ENCODE data around the gene PDSS1. TPM values are rescaled to one million over a fixed set of nuclear protein-coding genes. Genes with fewer than 3 reads are reported as not detected.

The PDSS1 gene
- total RNA-seq, 1 donor = 9.2 TPM

DNA sequence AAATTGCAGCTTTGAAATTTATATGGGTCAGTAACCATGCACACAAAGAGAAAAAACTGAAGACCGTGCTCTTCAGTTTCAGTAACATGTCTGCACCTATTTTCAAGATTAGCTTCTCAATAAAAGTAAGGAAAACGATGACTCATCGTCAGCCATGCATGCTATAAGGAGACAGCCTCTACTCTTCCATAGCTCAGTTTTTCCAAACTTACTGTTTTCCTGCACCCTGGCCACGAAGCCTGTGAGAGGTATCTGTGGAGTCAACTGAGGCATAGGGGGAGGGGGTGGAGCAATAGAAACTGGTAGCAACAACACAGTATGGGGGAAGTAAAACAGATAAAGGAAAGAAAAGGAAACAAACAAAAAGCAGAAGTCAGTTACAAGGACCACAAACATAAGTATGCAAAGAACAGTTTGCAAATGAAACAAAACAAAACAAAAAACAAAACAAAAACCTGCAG is 58.0 kb downstream of the PDSS1 start:
- TF ChIP-seq, protein P1, sequence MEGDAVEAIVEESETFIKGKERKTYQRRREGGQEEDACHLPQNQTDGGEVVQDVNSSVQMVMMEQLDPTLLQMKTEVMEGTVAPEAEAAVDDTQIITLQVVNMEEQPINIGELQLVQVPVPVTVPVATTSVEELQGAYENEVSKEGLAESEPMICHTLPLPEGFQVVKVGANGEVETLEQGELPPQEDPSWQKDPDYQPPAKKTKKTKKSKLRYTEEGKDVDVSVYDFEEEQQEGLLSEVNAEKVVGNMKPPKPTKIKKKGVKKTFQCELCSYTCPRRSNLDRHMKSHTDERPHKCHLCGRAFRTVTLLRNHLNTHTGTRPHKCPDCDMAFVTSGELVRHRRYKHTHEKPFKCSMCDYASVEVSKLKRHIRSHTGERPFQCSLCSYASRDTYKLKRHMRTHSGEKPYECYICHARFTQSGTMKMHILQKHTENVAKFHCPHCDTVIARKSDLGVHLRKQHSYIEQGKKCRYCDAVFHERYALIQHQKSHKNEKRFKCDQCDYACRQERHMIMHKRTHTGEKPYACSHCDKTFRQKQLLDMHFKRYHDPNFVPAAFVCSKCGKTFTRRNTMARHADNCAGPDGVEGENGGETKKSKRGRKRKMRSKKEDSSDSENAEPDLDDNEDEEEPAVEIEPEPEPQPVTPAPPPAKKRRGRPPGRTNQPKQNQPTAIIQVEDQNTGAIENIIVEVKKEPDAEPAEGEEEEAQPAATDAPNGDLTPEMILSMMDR (IDR thresholded peaks at IDR 0.05; ENCODE audit: insufficient read depth, low read length) = no peak
- H3K4me3 ChIP-seq (ENCODE audit: low read depth, low read length) = no peak overlapping the region
- DNase-seq (ENCODE audit: low read depth) = peak; percentile 31

DNA sequence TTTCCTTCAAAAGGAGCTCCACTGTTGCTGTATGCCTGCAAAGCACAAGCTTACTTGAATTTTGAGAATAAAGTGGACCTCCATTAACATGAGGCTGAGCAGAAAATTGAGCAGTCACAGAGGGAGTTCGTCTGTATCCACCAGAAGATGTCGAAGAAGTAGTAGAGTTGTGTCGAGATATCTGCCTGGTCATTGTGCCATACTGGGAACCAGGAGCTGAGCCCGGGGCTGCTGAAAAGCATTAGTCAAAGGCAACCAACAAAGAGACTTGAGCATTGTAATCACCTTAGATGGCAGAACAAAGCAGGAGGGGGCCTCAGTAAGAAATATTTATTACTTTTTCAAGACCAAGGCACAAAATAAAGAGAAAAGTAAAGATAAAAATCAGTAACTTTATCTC is 61.5 kb downstream of the PDSS1 start:
- H3K4me3 ChIP-seq (ENCODE audit: low read depth, low read length) = no peak overlapping the region
- DNase-seq (ENCODE audit: low read depth) = no peak
- TF ChIP-seq, protein P1 (IDR thresholded peaks at IDR 0.05; ENCODE audit: insufficient read depth, low read length) = no peak

DNA sequence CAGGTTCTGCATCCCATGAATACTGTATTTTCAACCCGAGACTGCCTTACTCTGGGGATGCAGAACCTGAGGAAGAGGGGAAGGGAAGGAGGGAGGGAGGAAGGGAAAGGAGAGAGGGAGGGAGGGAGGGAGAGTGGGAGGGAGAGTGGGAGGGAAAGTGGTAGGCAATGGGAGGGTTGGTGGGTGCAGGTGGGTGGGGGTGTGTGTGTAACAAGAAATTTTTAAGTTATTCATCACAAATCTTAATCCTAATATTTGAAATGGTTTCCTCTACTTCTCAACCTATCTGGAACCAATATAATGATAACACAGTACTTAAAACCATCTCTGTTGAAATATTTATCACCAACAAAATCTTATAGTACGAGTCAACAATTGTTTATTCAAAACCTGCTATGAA is 68.0 kb downstream of the PDSS1 start:
- no peak overlapping the region for H3K4me3 ChIP-seq (ENCODE audit: low read depth, low read length)
- no peak for DNase-seq (ENCODE audit: low read depth)
- TF ChIP-seq, protein P1 (IDR thresholded peaks at IDR 0.05; ENCODE audit: insufficient read depth, low read length) = no peak

DNA sequence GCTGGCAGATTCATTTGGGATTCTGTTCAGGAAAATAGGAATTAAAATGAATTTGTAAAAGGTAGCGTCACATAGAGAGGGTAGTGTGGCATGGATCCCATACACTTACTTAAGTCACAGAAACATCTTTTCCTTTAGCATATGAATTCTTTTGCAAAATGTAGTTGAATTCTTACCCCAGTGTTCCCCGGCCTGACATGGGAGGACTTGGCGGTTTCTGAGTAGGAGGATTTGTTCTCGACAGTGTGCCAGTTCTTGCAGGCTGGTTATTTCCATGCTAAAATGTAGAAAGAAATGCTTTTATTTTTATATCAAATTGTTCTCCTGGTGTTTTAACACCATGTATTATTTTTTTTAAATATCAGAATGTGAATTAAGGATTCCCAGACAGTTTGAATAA is 72.6 kb downstream of the PDSS1 start:
- H3K4me3 ChIP-seq (ENCODE audit: low read depth, low read length) = no peak overlapping the region
- TF ChIP-seq, protein P1 (IDR thresholded peaks at IDR 0.05; ENCODE audit: insufficient read depth, low read length) = no peak
- DNase-seq (ENCODE audit: low read depth) = no peak

DNA sequence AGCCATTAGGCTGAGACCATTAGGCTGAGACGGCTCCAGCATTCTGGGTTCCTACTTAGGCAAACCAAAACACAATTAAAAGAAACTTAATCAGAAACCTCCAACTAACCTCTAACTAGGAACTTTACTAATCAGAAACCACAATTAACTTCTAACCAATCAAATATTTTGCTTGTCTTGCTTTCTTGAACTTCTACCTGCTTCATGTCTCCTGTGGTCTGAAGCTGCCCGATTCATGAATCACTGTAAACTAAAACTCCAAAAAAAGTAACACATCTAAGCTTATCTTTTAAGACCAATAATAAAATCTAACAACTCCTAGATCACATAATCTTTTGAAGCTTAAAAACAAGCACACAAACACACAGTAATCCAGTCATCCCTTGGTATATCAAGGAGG is 76.1 kb downstream of the PDSS1 start:
- no peak for DNase-seq (ENCODE audit: low read depth)
- TF ChIP-seq, protein P1 (IDR thresholded peaks at IDR 0.05; ENCODE audit: insufficient read depth, low read length) = no peak
- no peak overlapping the region for H3K4me3 ChIP-seq (ENCODE audit: low read depth, low read length)

DNA sequence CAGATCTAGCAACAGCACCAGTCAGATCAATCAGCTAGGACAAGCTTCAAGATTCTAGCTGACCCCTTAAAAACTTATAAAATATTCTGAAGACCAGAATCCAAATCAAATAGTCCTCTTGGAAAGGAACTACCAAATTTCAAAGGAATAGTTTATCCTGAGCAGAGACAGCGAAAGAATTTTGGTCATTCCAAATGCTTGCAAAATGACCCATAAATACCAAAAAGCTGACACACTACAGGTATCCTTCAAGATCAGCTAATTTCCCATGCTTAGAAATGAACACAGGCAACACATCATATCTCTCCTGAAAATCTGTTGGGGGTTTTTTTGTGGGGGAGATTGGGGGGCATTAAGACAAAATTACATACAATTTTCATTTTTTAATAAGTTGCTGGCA is 78.8 kb downstream of the PDSS1 start:
- no peak overlapping the region for H3K4me3 ChIP-seq (ENCODE audit: low read depth, low read length)
- TF ChIP-seq, protein P1 (IDR thresholded peaks at IDR 0.05; ENCODE audit: insufficient read depth, low read length) = no peak
- DNase-seq (ENCODE audit: low read depth) = no peak

DNA sequence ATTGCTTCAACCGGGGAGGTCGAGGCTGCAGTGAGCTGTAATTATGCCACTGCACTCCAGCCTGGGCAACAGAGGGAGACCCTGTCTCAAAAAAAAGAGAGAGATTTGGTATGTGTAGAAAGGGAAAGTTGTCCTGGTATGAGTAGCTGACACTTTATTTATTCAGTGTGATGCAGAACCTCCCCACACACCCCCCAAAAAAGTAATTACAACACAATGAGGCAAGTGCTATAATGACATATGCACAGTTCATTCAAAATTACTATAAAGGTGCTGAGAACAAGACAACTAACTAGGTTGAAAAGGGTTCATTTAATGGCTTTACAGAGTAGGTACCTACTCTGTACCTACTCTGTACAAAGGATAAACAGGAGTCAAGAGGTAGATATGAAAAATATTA is 80.2 kb downstream of the PDSS1 start:
- TF ChIP-seq, protein P1 (IDR thresholded peaks at IDR 0.05; ENCODE audit: insufficient read depth, low read length) = no peak
- H3K4me3 ChIP-seq (ENCODE audit: low read depth, low read length) = no peak overlapping the region
- DNase-seq (ENCODE audit: low read depth) = no peak
